ENCODE data around the gene ATG7.
"Not testable (repeated sequence)": the region's sequence is repeated elsewhere in the genome, so short reads cannot be mapped to it uniquely, and the experiment has no call there.

Gene ATG7

DNA sequence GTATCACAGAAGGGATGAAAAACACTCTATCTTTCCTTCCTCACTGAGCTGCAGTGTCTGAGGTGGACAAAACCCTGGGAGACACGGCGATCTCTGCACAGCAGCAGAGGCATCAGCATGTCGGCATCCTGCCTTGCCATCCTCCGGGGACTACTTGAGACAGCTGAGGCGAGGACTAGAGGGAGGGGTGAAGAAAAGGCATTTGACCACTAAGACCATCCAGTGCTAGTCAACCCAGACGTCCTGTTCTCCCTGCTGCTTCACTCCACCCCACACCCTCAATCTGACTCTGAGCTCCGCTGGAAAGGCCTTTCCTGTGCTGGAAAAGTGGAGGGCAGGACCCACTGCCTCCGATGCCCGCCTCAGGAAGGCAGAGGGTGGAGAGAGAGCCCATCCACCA is 304.3 kb downstream of the ATG7 start:
- no peak for DNase-seq

- DNase-seq: no peak
Measured at GRCh38 chr3:11578169-11578568, 306.0 kb downstream of the ATG7 start.

- no peak for DNase-seq
Measured at GRCh38 chr3:11580645-11581044, 308.4 kb downstream of the ATG7 start.

DNA sequence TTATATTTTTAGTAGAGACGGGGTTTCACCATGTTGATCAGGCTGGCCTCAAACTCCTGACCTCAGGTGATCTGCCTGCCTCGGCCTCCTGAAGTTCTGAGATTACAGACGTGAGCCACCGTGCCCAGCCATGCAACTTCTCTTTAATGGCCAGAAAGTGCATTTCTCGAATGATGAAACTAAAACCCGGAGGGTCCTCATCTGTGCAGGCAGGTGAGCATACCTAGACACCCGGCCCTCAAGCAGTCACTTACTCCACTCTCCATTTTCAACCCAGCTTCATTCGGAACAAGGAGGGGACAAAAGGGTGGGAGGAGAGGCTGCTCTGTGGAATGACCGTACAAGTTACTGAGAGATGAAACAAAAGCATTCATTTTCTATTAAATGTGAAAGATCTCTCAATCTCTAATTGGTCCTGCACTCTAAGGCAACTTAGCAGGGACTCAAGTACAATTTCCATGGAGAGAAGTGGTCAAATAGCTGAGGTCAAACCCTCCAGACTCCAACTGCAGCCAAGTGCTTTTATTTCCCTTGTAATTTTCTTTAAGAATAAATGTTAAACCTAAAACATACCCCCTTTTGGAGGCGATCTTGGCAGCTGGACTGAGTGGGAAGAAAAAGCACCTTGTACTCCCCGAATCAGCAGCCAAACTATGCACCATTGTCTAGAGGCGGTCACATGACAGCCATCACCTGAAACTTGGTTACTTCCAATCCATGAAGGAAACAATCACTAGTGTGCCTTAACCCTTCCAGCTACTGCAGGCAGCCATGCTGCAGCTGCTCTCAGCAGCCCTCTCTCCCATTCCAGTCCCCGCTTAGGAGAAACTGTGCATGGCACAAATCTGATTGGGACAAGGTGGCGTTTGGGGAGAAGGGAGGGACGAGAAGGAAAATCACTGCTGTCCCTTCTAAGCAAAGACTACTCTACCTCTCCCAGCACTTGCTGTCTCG is 309.3 kb downstream of the ATG7 start:
- DNase-seq: no peak

DNA sequence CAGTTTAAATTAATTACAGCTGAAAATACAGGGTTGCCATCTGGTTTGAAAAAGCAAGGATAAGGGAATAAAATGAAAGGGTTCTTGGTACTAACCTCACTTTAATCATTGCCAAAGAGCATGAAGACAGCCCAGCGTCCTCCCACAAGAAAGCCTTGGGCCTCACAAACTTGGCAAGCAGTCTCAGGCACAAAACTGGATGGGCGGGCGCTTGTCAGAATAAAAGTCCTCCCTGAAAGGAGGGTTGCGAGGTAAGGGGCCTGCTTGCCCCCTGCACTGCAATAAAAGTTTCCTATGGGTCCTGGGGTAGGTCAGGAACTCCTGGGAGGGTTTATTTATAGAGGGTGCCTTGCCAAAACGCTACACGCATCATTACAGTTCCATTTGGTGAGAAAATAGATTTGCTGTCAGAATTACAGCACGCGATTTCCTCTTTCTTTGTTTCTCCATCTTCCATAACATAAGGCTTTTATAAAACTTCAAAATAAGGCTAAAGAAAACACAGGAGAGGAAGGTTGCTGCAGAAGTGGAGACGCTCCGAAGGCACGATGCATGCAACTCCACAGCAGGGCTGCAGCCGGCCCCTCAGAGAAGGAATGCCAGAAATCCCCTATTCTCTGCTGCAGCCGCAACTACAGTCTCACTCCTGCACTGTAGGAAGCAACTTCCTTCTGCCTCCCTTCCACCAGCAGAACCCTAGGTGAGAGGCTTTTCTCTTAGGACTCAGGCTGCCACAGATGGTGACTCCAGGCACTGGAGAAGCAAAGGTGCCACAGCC is 310.2 kb downstream of the ATG7 start:
- peak; percentile 94 for DNase-seq

DNA sequence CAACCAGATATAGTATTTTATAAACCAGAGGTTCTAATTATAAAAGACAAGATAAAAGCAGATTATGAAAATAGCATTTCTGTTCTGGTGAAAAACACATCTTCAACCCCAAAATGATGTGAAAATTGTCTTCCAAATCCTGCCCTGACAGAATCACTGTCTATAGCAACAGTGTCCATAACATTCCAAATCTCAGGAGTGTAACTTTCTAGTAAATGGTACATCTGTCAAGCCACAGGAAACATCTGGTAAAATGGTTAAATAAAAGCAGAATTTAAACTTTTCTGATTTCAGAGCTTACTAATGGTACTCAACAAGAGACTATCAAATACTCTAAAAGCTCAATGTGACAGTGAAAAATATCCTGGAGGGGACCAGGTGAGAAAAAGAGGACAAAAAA is 311.0 kb downstream of the ATG7 start:
- no peak for DNase-seq

GRCh38 chr3:11583638-11584046 is 311.4 kb downstream of the ATG7 start:
- DNase-seq: peak; percentile 70

- DNase-seq: no peak
Measured at GRCh38 chr3:11584570-11584969, 312.4 kb downstream of the ATG7 start.

GRCh38 chr3:11587766-11588165 is 315.6 kb downstream of the ATG7 start:
- DNase-seq: no peak

GRCh38 chr3:11588338-11588737 is 316.1 kb downstream of the ATG7 start:
- DNase-seq: no peak

DNA sequence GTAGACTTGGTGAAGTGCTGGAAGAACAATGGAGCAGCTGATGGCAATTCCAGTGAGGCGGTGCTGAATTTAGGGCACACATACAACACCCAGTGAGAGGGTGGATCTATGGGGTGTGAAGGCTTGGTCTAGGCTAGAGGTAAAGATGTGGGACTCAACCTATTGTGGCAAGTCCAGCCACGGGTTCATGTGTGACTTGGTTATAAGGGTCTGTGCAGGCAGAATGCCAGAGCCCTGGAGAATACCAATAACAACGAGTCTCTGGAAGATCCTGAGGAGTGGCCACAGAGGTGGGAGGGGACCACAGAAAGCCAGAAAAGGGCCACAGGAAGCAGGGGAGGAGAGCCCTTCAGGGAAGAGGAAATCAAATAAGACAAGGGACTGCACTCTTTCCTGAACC is 316.6 kb downstream of the ATG7 start:
- no peak for DNase-seq

GRCh38 chr3:11589706-11590105 is 317.5 kb downstream of the ATG7 start:
- no peak for DNase-seq

GRCh38 chr3:11591002-11591355 is 318.8 kb downstream of the ATG7 start:
- no peak for DNase-seq

- peak; percentile 60 for DNase-seq
Measured at GRCh38 chr3:11591391-11592282, 319.4 kb downstream of the ATG7 start.

GRCh38 chr3:11592445-11593298 is 320.5 kb downstream of the ATG7 start:
- DNase-seq: peak; percentile 44

GRCh38 chr3:11593318-11594034 is 321.3 kb downstream of the ATG7 start:
- DNase-seq: no peak

GRCh38 chr3:11595024-11595423 is 322.8 kb downstream of the ATG7 start:
- not testable (repeated sequence) for DNase-seq

DNA sequence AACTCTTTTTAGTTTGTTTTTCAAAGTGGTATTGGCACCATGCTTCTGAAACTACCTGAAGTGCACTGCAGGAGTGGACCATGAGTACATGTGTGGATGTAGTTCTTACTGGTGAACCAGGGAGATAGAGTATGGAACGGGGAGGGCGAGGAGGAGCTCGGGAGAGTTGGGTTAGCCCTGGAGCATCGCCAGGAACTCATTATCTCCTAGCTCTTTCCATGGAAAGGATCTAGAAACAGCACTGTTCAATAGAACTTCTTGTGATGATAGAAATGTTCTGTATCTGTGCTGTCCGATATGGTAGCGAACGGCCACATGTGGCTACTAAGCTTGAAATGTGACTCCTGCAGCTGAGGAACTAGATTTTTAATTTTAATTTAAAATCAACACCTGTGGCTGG is 324.2 kb downstream of the ATG7 start:
- DNase-seq: no peak

- DNase-seq: peak; percentile 84
Measured at GRCh38 chr3:11600501-11601282, 328.5 kb downstream of the ATG7 start.
